Astrocyte of the spinal cord (primary cell): ENCODE results near the gene TRMT1.

ENCODE experiments used
- DNase-seq: peaks from one replicate; pipeline ENCODE4 v3.0.0; 2011; ENCODE audit warnings: low read depth, low spot score
- H3K4me3 ChIP-seq: 2 replicates; pipeline ENCODE4 v1.5.1; 2011; ENCODE audit warnings: low read depth, mild to moderate bottlenecking, low read length, moderate library complexity
- CTCF ChIP-seq: IDR thresholded peaks from 2 replicates; pipeline ENCODE4 v1.5.1; 2012; ENCODE audit warnings: low read depth, mild to moderate bottlenecking, low read length, inconsistent platforms
- in situ Hi-C: cut with HindIII; loops from 2 replicates; pipeline ENCODE4 v1.10.0; 2017; ENCODE audit warnings: low sequenced_read_pairs

Gene TRMT1

GRCh38 chr19:13070425-13071140 is 46.0 kb downstream of the TRMT1 start:
- in situ Hi-C loops, result no loop called here
- H3K4me3 ChIP-seq, result no peak overlapping the region
- no peak for DNase-seq
- TF ChIP-seq CTCF, result no peak

GRCh38 chr19:13069415-13070359 is 46.9 kb downstream of the TRMT1 start:
- H3K4me3 ChIP-seq, result no peak overlapping the region
- in situ Hi-C loops, result no loop called here
- TF ChIP-seq CTCF, result no peak
- no peak for DNase-seq

- in situ Hi-C loops, result no loop called here
- H3K4me3 ChIP-seq, result no peak overlapping the region
- no peak for DNase-seq
- TF ChIP-seq CTCF, result no peak
Measured at GRCh38 chr19:13068085-13068846, 48.3 kb downstream of the TRMT1 start.

GRCh38 chr19:13066933-13067807 is 49.4 kb downstream of the TRMT1 start:
- H3K4me3 ChIP-seq, result no peak overlapping the region
- DNase-seq, result no peak
- in situ Hi-C loops, result no loop called here
- no peak for TF ChIP-seq CTCF

- TF ChIP-seq CTCF, result no peak
- H3K4me3 ChIP-seq, result no peak overlapping the region
- no peak for DNase-seq
- in situ Hi-C loops, result no loop called here
Measured at GRCh38 chr19:13066226-13066625, 50.3 kb downstream of the TRMT1 start.

GRCh38 chr19:13064092-13064489 is 52.4 kb downstream of the TRMT1 start:
- in situ Hi-C loops, result no loop called here
- no peak for DNase-seq
- no peak for TF ChIP-seq CTCF
- H3K4me3 ChIP-seq, result no peak overlapping the region
